GM12891 (cell line): Measurements from ENCODE around the gene NAA80.

Experiments used
- POLR2A ChIP-seq: IDR thresholded peaks from 2 replicates; pipeline ENCODE4 v1.6.1; 2011; ENCODE audit warnings: low read depth, low read length, control low read depth
- POLR2AphosphoS5 ChIP-seq: IDR thresholded peaks from 2 replicates; pipeline ENCODE4 v1.6.1; 2011; ENCODE audit warnings: low read depth, low read length, control low read depth
- POU2F2 ChIP-seq: IDR thresholded peaks from 2 replicates; pipeline ENCODE4 v1.6.1; 2011; ENCODE audit warnings: low read depth, mild to moderate bottlenecking, control low read depth, low read length, moderate library complexity
- SPI1 ChIP-seq: IDR thresholded peaks from 2 replicates; pipeline ENCODE4 v1.6.1; 2011; ENCODE audit warnings: low read depth, low read length, control low read depth
- TAF1 ChIP-seq: IDR thresholded peaks from 2 replicates; pipeline ENCODE4 v1.6.1; 2011; ENCODE audit warnings: low read depth, low read length, control low read depth

- TF ChIP-seq POLR2AphosphoS5 (no peak), POLR2A (no peak), SPI1 (no peak), TAF1 (no peak), POU2F2 (no peak)
Observed at GRCh38 chr3:50268703-50269451, 30.3 kb downstream of the NAA80 start, which contains the start of gene SEMA3B.
